Activated naive CD8-positive, alpha-beta T cell treated with anti-CD3 and anti-CD28 coated beads for 36 hours (primary cell): ENCODE measurements around the gene TAS2R31. TPM values are rescaled to one million over a fixed set of nuclear protein-coding genes. Genes with fewer than 3 reads are reported as not detected.

ENCODE experiments used
- DNase-seq: peaks from one replicate; pipeline ENCODE4 v3.0.0; 2021
- H3K27ac Mint-ChIP-seq: one replicate; pipeline ENCODE4 v1.8.0; 2022; ENCODE audit warnings: mild to moderate bottlenecking, moderate library complexity, mixed read lengths
- H3K27me3 Mint-ChIP-seq: one replicate; pipeline ENCODE4 v1.8.0; 2022; ENCODE audit warnings: mild to moderate bottlenecking, mixed read lengths
- H3K36me3 Mint-ChIP-seq: one replicate; pipeline ENCODE4 v1.8.0; 2021; ENCODE audit warnings: mild to moderate bottlenecking, mixed read lengths
- H3K4me1 Mint-ChIP-seq: one replicate; pipeline ENCODE4 v1.8.0; 2021; ENCODE audit warnings: mixed read lengths
- H3K4me3 Mint-ChIP-seq: one replicate; pipeline ENCODE4 v1.8.0; 2022; ENCODE audit warnings: mild to moderate bottlenecking, moderate library complexity, mixed read lengths
- H3K9me3 Mint-ChIP-seq: one replicate; pipeline ENCODE4 v1.8.0; 2022; ENCODE audit warnings: mixed read lengths
- total RNA-seq, 2 experiments: library from RNA; stranded (reverse); gene quantifications; one replicate each; pipeline ENCODE4 v1.2.3, GENCODE V29; 2021

TAS2R31 gene
- total RNA-seq, 2 experiments from 2014 or later = 0.58 to 0.86 TPM

- DNase-seq = no peak
- Mint-ChIP-seq H3K27me3 (no peaks in the 10 kb centered on the region), H3K9me3 (peaks cover 9% of the 10 kb centered on the region), H3K36me3 (peaks cover 40% of the 10 kb centered on the region), H3K4me1 (peaks cover 5% of the 10 kb centered on the region), H3K4me3 (no peak overlapping the region), H3K27ac (no peak overlapping the region)
Measured at GRCh38 chr12:11026118-11026517, 5.1 kb downstream of the TAS2R31 start.

- DNase-seq = no peak
- peaks cover 28% of the 10 kb centered on the region for H3K36me3 Mint-ChIP-seq
- H3K27me3 Mint-ChIP-seq = no peaks in the 10 kb centered on the region
- no peak overlapping the region for H3K4me3 Mint-ChIP-seq
- peaks cover 2% of the 10 kb centered on the region for H3K4me1 Mint-ChIP-seq
- H3K9me3 Mint-ChIP-seq = peaks cover 9% of the 10 kb centered on the region
- no peak overlapping the region for H3K27ac Mint-ChIP-seq
Measured at GRCh38 chr12:11023387-11023786, 7.8 kb downstream of the TAS2R31 start.

GRCh38 chr12:11022520-11022919 lies 8.7 kb downstream of the TAS2R31 start, which contains the start of gene TAS2R19:
Gene TAS2R19 (minus strand): TSS chr12:11022620. CDS start chr12:11022571, 49 bp downstream.
- no peaks in the 10 kb centered on the region for H3K27me3 Mint-ChIP-seq
- H3K9me3 Mint-ChIP-seq = peaks cover 9% of the 10 kb centered on the region
- no peak within 1 kb of the TSS for H3K4me3 Mint-ChIP-seq
- H3K36me3 Mint-ChIP-seq = peaks cover 25% of the 10 kb centered on the region
- no peak for DNase-seq
- H3K27ac Mint-ChIP-seq = no peak within 1 kb of the TSS
- H3K4me1 Mint-ChIP-seq = peaks cover 2% of the 10 kb centered on the region

- no peak for DNase-seq
- Mint-ChIP-seq H3K4me1 (peaks cover 13% of the 10 kb centered on the region), H3K27ac (no peak overlapping the region), H3K36me3 (peaks cover 20% of the 10 kb centered on the region), H3K4me3 (no peak overlapping the region), H3K27me3 (no peaks in the 10 kb centered on the region), H3K9me3 (no peaks in the 10 kb centered on the region)
Measured at GRCh38 chr12:11016937-11017336, 14.3 kb downstream of the TAS2R31 start.

GRCh38 chr12:11015775-11016430 lies 15.3 kb downstream of the TAS2R31 start:
- no peaks in the 10 kb centered on the region for H3K9me3 Mint-ChIP-seq
- H3K36me3 Mint-ChIP-seq = peaks cover 19% of the 10 kb centered on the region
- peaks cover 12% of the 10 kb centered on the region for H3K4me1 Mint-ChIP-seq
- DNase-seq = no peak
- H3K4me3 Mint-ChIP-seq = no peak overlapping the region
- no peak overlapping the region for H3K27ac Mint-ChIP-seq
- no peaks in the 10 kb centered on the region for H3K27me3 Mint-ChIP-seq

GRCh38 chr12:11014234-11014633 lies 17.0 kb downstream of the TAS2R31 start:
- Mint-ChIP-seq H3K9me3 (no peaks in the 10 kb centered on the region), H3K27me3 (no peaks in the 10 kb centered on the region), H3K4me3 (no peak overlapping the region), H3K27ac (no peak overlapping the region), H3K4me1 (peaks cover 12% of the 10 kb centered on the region), H3K36me3 (peaks cover 21% of the 10 kb centered on the region)
- DNase-seq = no peak

- no peak overlapping the region for H3K27ac Mint-ChIP-seq
- H3K9me3 Mint-ChIP-seq = no peaks in the 10 kb centered on the region
- no peak overlapping the region for H3K4me3 Mint-ChIP-seq
- peaks cover 7% of the 10 kb centered on the region for H3K36me3 Mint-ChIP-seq
- H3K27me3 Mint-ChIP-seq = no peaks in the 10 kb centered on the region
- no peak for DNase-seq
- peaks cover 1% of the 10 kb centered on the region for H3K4me1 Mint-ChIP-seq
Measured at GRCh38 chr12:11007608-11008007, 23.6 kb downstream of the TAS2R31 start.

- Mint-ChIP-seq H3K27ac (no peak within 1 kb of the TSS), H3K36me3 (peaks cover 25% of the 10 kb centered on the region), H3K27me3 (no peaks in the 10 kb centered on the region), H3K4me3 (no peak within 1 kb of the TSS), H3K4me1 (no peaks in the 10 kb centered on the region), H3K9me3 (peaks cover 4% of the 10 kb centered on the region)
- no peak for DNase-seq
Measured at GRCh38 chr12:10998204-10998603, 33.0 kb downstream of the TAS2R31 start, which contains the start of gene TAS2R20. Gene TAS2R20 (minus strand): TSS chr12:10998304. CDS start chr12:10997875, 429 bp downstream.

GRCh38 chr12:10994307-10994706 lies 36.9 kb downstream of the TAS2R31 start:
- Mint-ChIP-seq H3K27ac (no peak overlapping the region), H3K9me3 (peaks cover 6% of the 10 kb centered on the region)

GRCh38 chr12:10989107-10989506 lies 42.1 kb downstream of the TAS2R31 start:
- Mint-ChIP-seq H3K27me3 (peaks cover 4% of the 10 kb centered on the region), H3K27ac (no peak overlapping the region), H3K4me3 (no peak overlapping the region), H3K36me3 (peaks cover 26% of the 10 kb centered on the region), H3K4me1 (peaks cover 7% of the 10 kb centered on the region), H3K9me3 (peaks cover 6% of the 10 kb centered on the region)
- no peak for DNase-seq

More at GRCh38 chr12:10994307-10994706, 36.9 kb downstream of the TAS2R31 start:
- H3K4me3 Mint-ChIP-seq = no peak overlapping the region
- H3K27me3 Mint-ChIP-seq = no peaks in the 10 kb centered on the region
- H3K36me3 Mint-ChIP-seq = peaks cover 34% of the 10 kb centered on the region
- H3K4me1 Mint-ChIP-seq = no peaks in the 10 kb centered on the region
- no peak for DNase-seq

GRCh38 chr12:10986812-10987211 lies 44.4 kb downstream of the TAS2R31 start, which contains the start of gene TAS2R50:
Gene TAS2R50 (minus strand): TSS chr12:10986912. CDS start chr12:10986860, 52 bp downstream.
- H3K4me1 Mint-ChIP-seq = peaks cover 21% of the 10 kb centered on the region
- DNase-seq = no peak
- H3K27me3 Mint-ChIP-seq = peaks cover 4% of the 10 kb centered on the region
- no peak within 1 kb of the TSS for H3K27ac Mint-ChIP-seq
- peaks cover 6% of the 10 kb centered on the region for H3K9me3 Mint-ChIP-seq
- peaks cover 14% of the 10 kb centered on the region for H3K36me3 Mint-ChIP-seq
- no peak within 1 kb of the TSS for H3K4me3 Mint-ChIP-seq

GRCh38 chr12:10982244-10982643 lies 49.0 kb downstream of the TAS2R31 start:
- peak; percentile 26 for DNase-seq
- peaks cover 10% of the 10 kb centered on the region for H3K36me3 Mint-ChIP-seq
- H3K27ac Mint-ChIP-seq = no peak overlapping the region
- H3K4me3 Mint-ChIP-seq = no peak overlapping the region
- peaks cover 4% of the 10 kb centered on the region for H3K27me3 Mint-ChIP-seq
- H3K4me1 Mint-ChIP-seq = peaks cover 27% of the 10 kb centered on the region
- H3K9me3 Mint-ChIP-seq = no peaks in the 10 kb centered on the region

Other genes starting within 250 kb of the TAS2R31 start
- not detected for gene TAS2R7, start 228.8 kb downstream of the TAS2R31 start, total RNA-seq
- gene TAS2R8, start 224.1 kb downstream of the TAS2R31 start, total RNA-seq = not detected
- gene TAS2R9, start 221.2 kb downstream of the TAS2R31 start, total RNA-seq = not detected
- gene TAS2R10, start 205.0 kb downstream of the TAS2R31 start, total RNA-seq = not detected
- gene PRR4, start 181.9 kb downstream of the TAS2R31 start, total RNA-seq = 1 to 10 TPM; 1.3 to 1.4 TPM
- gene PRH1, start 147.2 kb downstream of the TAS2R31 start, total RNA-seq = 1 to 10 TPM; 6.3 to 7.3 TPM
- under 1 TPM; 0.12 to 0.16 TPM for gene TAS2R13, start 121.8 kb downstream of the TAS2R31 start, total RNA-seq
- not detected for gene PRH2, start 102.2 kb downstream of the TAS2R31 start, total RNA-seq
- gene TAS2R14, start 92.1 kb downstream of the TAS2R31 start, total RNA-seq = under 1 TPM; 0.64 to 0.68 TPM
- under 1 TPM; 0.36 to 0.37 TPM for gene TAS2R50, start 44.5 kb downstream of the TAS2R31 start, total RNA-seq
- gene TAS2R20, start 33.1 kb downstream of the TAS2R31 start, total RNA-seq = under 1 TPM; 0.21 to 0.30 TPM
- under 1 TPM; 0.50 to 0.89 TPM for gene TAS2R19, start 8.8 kb downstream of the TAS2R31 start, total RNA-seq
- under 1 TPM; 0.39 to 0.48 TPM for gene TAS2R46, start 30.9 kb upstream of the TAS2R31 start, total RNA-seq
- gene TAS2R43, start 60.9 kb upstream of the TAS2R31 start, total RNA-seq = under 1 TPM; 0.29 to 0.36 TPM
- under 1 TPM; 0.86 to 0.97 TPM for gene TAS2R30, start 103.2 kb upstream of the TAS2R31 start, total RNA-seq
- gene SMIM10L1, start 139.8 kb upstream of the TAS2R31 start, total RNA-seq = 1 to 10 TPM; 8.7 to 9.0 TPM
- not detected for gene TAS2R42, start 155.5 kb upstream of the TAS2R31 start, total RNA-seq
- gene PRB3, start 238.3 kb upstream of the TAS2R31 start, total RNA-seq = not detected